ENCODE data around the gene FGFRL1. TPM values are rescaled to one million over a fixed set of nuclear protein-coding genes. Genes with fewer than 3 reads are reported as not detected.
A peak's percentile ranks its signal among the peaks of the same experiment; 100 is the strongest.

Gene FGFRL1
- total and polyA plus RNA-seq, 4 donors: 13.4 to 31.1 (median 15.2) TPM

DNA sequence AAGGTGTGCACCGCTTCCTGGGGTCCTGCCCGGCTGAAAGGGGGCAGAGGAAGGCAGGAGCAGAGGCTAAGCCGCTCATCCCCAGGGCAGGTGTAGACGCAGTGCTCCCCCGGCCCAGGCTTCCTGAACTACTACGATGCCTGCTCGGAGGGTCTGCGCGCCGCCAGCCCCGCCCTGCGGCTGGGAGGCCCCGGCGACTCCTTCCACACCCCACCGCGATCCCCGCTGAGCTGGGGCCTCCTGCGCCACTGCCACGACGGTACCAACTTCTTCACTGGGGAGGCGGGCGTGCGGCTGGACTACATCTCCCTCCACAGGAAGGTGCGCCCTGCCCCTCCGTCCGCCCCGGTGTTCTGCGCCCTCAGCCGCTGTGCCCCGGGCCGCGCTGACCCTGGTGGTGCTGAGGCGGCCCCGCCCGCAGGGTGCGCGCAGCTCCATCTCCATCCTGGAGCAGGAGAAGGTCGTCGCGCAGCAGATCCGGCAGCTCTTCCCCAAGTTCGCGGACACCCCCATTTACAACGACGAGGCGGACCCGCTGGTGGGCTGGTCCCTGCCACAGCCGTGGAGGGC lies 9.8 kb upstream of the FGFRL1 start:
- Histone ChIP-seq H3K4me1 (ENCODE audit: control insufficient read depth in 5 of 5, insufficient read depth in 5 of 5, low read length in 5 of 5) (peaks cover 0 to 20% (median 3%) of the 10 kb centered on the region in 5 donors), H3K9me3 (ENCODE audit: control insufficient read depth in 4 of 4, insufficient read depth in 3 of 4, low read length in 3 of 4) (peaks cover 0 to 13% (median 0%) of the 10 kb centered on the region in 4 donors), H3K27ac (ENCODE audit: low read depth in 1 of 2, low read length in 1 of 2) (no peak overlapping the region), H3K27me3 (ENCODE audit: control insufficient read depth in 3 of 3, insufficient read depth in 3 of 3, low read length in 2 of 3) (peaks cover 14 to 62% (median 28%) of the 10 kb centered on the region in 3 donors), H3K4me3 (peak overlapping the region; percentile 7), H3K9ac (ENCODE audit: insufficient read depth in 1 of 2, low read length in 2 of 2) (no peak overlapping the region), H3K36me3 (ENCODE audit: control insufficient read depth in 4 of 4, insufficient read depth in 4 of 4, low read length in 4 of 4) (no peaks in the 10 kb centered on the region)
- WGBS, 2 donors: 18 to 25% methylated on average over 48 of the region's 48 CpGs
- ATAC-seq (ENCODE audit: insufficient read depth, low FRiP score): no peak
- TF ChIP-seq, protein P1, sequence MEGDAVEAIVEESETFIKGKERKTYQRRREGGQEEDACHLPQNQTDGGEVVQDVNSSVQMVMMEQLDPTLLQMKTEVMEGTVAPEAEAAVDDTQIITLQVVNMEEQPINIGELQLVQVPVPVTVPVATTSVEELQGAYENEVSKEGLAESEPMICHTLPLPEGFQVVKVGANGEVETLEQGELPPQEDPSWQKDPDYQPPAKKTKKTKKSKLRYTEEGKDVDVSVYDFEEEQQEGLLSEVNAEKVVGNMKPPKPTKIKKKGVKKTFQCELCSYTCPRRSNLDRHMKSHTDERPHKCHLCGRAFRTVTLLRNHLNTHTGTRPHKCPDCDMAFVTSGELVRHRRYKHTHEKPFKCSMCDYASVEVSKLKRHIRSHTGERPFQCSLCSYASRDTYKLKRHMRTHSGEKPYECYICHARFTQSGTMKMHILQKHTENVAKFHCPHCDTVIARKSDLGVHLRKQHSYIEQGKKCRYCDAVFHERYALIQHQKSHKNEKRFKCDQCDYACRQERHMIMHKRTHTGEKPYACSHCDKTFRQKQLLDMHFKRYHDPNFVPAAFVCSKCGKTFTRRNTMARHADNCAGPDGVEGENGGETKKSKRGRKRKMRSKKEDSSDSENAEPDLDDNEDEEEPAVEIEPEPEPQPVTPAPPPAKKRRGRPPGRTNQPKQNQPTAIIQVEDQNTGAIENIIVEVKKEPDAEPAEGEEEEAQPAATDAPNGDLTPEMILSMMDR (IDR thresholded peaks at IDR 0.05; ENCODE audit: control extremely low read depth, extremely low read depth): no peak
- DNase-seq: no peak

DNA sequence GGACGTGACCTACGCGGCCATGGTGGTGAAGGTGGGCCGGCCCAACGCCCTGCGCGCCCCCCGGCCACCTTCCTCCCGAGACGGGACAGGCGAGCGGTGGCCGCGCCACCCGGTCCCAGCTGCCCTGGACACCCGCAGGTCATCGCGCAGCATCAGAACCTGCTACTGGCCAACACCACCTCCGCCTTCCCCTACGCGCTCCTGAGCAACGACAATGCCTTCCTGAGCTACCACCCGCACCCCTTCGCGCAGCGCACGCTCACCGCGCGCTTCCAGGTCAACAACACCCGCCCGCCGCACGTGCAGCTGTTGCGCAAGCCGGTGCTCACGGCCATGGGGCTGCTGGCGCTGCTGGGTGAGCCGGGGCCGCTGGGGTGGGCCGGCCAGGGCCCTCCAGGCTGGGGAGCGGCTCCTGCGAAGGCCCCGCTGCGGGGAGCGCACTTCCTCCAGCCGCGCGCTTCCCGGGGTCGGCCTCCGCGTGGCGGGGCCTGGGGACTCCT lies 9.2 kb upstream of the FGFRL1 start:
- Histone ChIP-seq H3K9ac (ENCODE audit: insufficient read depth in 1 of 2, low read length in 2 of 2) (no peak overlapping the region), H3K4me3 (peak overlapping the region; percentile 7), H3K9me3 (ENCODE audit: control insufficient read depth in 4 of 4, insufficient read depth in 3 of 4, low read length in 3 of 4) (peaks cover 0 to 13% (median 0%) of the 10 kb centered on the region in 4 donors), H3K27me3 (ENCODE audit: control insufficient read depth in 3 of 3, insufficient read depth in 3 of 3, low read length in 2 of 3) (peaks cover 14 to 64% (median 32%) of the 10 kb centered on the region in 3 donors), H3K27ac (ENCODE audit: low read depth in 1 of 2, low read length in 1 of 2) (no peak overlapping the region), H3K36me3 (ENCODE audit: control insufficient read depth in 4 of 4, insufficient read depth in 4 of 4, low read length in 4 of 4) (no peaks in the 10 kb centered on the region), H3K4me1 (ENCODE audit: control insufficient read depth in 5 of 5, insufficient read depth in 5 of 5, low read length in 5 of 5) (peaks cover 0 to 20% (median 3%) of the 10 kb centered on the region in 5 donors)
- peak in 2 of 3 donors; percentile 59 to 72 for DNase-seq
- 1 to 3% methylated on average over 40 to 54 of the region's 54 CpGs for WGBS, 2 donors
- TF ChIP-seq, protein P1 (IDR thresholded peaks at IDR 0.05; ENCODE audit: control extremely low read depth, extremely low read depth): no peak
- ATAC-seq (ENCODE audit: insufficient read depth, low FRiP score): no peak

DNA sequence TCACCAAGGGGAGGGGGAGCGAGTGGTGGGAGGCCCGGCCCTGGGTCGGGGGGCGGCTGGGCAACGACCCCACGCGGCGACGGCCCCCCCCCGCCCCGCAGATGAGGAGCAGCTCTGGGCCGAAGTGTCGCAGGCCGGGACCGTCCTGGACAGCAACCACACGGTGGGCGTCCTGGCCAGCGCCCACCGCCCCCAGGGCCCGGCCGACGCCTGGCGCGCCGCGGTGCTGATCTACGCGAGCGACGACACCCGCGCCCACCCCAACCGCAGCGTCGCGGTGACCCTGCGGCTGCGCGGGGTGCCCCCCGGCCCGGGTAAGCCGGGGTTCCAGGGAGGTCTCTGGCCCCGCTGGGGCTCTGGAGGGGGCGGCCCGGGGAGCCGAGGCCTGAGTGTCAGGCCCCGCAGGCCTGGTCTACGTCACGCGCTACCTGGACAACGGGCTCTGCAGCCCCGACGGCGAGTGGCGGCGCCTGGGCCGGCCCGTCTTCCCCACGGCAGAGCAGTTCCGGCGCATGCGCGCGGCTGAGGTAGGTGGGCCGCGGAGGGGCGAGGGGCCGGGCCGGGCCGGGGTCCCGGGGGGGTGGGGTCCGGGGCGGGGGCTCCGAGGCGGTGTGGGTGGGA lies 8.7 kb upstream of the FGFRL1 start:
- Histone ChIP-seq H3K36me3 (ENCODE audit: control insufficient read depth in 4 of 4, insufficient read depth in 4 of 4, low read length in 4 of 4) (no peaks in the 10 kb centered on the region), H3K27me3 (ENCODE audit: control insufficient read depth in 3 of 3, insufficient read depth in 3 of 3, low read length in 2 of 3) (peaks cover 14 to 67% (median 36%) of the 10 kb centered on the region in 3 donors), H3K9ac (ENCODE audit: insufficient read depth in 1 of 2, low read length in 2 of 2) (no peak overlapping the region), H3K27ac (ENCODE audit: low read depth in 1 of 2, low read length in 1 of 2) (no peak overlapping the region), H3K4me1 (ENCODE audit: control insufficient read depth in 5 of 5, insufficient read depth in 5 of 5, low read length in 5 of 5) (peaks cover 0 to 19% (median 0%) of the 10 kb centered on the region in 5 donors), H3K4me3 (no peak overlapping the region), H3K9me3 (ENCODE audit: control insufficient read depth in 4 of 4, insufficient read depth in 3 of 4, low read length in 3 of 4) (peaks cover 0 to 13% (median 0%) of the 10 kb centered on the region in 4 donors)
- ATAC-seq (ENCODE audit: insufficient read depth, low FRiP score) (no peak), DNase-seq (no peak)
- 3 to 9% methylated on average over 16 to 75 of the region's 75 CpGs for WGBS, 2 donors
- TF ChIP-seq, protein P1 (IDR thresholded peaks at IDR 0.05; ENCODE audit: control extremely low read depth, extremely low read depth): no peak
